Mesendoderm (in vitro differentiated cells): ENCODE data around the gene RXFP4.

Source experiments
- DNase-seq: peaks from one replicate; pipeline ENCODE4 v3.0.0; 2013
- H2AK5ac ChIP-seq: 2 replicates; pipeline ENCODE4 v1.6.1; 2013; ENCODE audit warnings: low read length, inconsistent platforms
- H2BK120ac ChIP-seq: 2 replicates; pipeline ENCODE4 v1.6.1; 2013; ENCODE audit warnings: low read depth, mild to moderate bottlenecking, low read length, moderate library complexity, mixed read lengths
- H2BK15ac ChIP-seq: replicated peaks from 2 replicates; pipeline ENCODE4 v1.6.1; 2013; ENCODE audit warnings: low read depth, mild to moderate bottlenecking, moderate library complexity
- H2BK5ac ChIP-seq: 2 replicates; pipeline ENCODE4 v1.6.1; 2013; ENCODE audit warnings: low read length, inconsistent platforms
- H3K18ac ChIP-seq: 2 replicates; pipeline ENCODE4 v1.6.1; 2013; ENCODE audit warnings: mild to moderate bottlenecking, low read length, mixed read lengths
- H3K23ac ChIP-seq: one replicate; pipeline ENCODE4 v1.6.1; 2013; ENCODE audit warnings: low read length
- H3K27ac ChIP-seq: 2 replicates; pipeline ENCODE4 v1.5.1; 2013; ENCODE audit warnings: low read depth, mild to moderate bottlenecking, inconsistent platforms, low read length, moderate library complexity
- H3K27me3 ChIP-seq: 2 replicates; pipeline ENCODE4 v1.6.1; 2013; ENCODE audit warnings: low read length, control low read depth, mild to moderate bottlenecking, inconsistent platforms; ENCODE audit not compliant: insufficient read depth, poor library complexity
- H3K36me3 ChIP-seq: 2 replicates; pipeline ENCODE4 v1.6.1; 2013; ENCODE audit warnings: low read length, inconsistent platforms; ENCODE audit not compliant: control insufficient read depth, insufficient read depth
- H3K4ac ChIP-seq: one replicate; pipeline ENCODE4 v1.6.1; 2013; ENCODE audit warnings: low read depth, mild to moderate bottlenecking, low read length, moderate library complexity
- H3K4me1 ChIP-seq: 2 replicates; pipeline ENCODE4 v1.6.1; 2013; ENCODE audit warnings: low read depth, low read length, inconsistent platforms; ENCODE audit not compliant: control insufficient read depth
- H3K4me2 ChIP-seq: 2 replicates; pipeline ENCODE4 v1.6.1; 2013; ENCODE audit warnings: low read length
- H3K4me3 ChIP-seq: 2 replicates; pipeline ENCODE4 v1.5.1; 2013; ENCODE audit warnings: mild to moderate bottlenecking, low read length
- H3K56ac ChIP-seq: one replicate; pipeline ENCODE4 v1.6.1; 2013; ENCODE audit warnings: low read length
- H3K79me1 ChIP-seq: 2 replicates; pipeline ENCODE4 v1.6.1; 2013; ENCODE audit warnings: low read length, inconsistent platforms
- H3K79me2 ChIP-seq: 2 replicates; pipeline ENCODE4 v1.6.1; 2013; ENCODE audit warnings: mild to moderate bottlenecking, low read length; ENCODE audit not compliant: control insufficient read depth, insufficient read depth
- H3K9ac ChIP-seq: 2 replicates; pipeline ENCODE4 v1.6.1; 2013; ENCODE audit warnings: low read length, inconsistent platforms
- H4K5ac ChIP-seq: one replicate; pipeline ENCODE4 v1.6.1; 2013; ENCODE audit warnings: low read length
- H4K8ac ChIP-seq: one replicate; pipeline ENCODE4 v1.6.1; 2013; ENCODE audit warnings: low read depth, mild to moderate bottlenecking, control low read depth, low read length, moderate library complexity
- WGBS: extraction: QIAGEN DNeasy Blood & Tissue Kit; methylation state at CpG from one replicate; pipeline ENCODE4 v1.1.7; 2013; ENCODE audit warnings: low lambda C conversion rate, missing lambda C conversion rate; ENCODE audit not compliant: insufficient coverage; ENCODE audit errors: extremely low coverage; 5-methylcytosine and 5-hydroxymethylcytosine counted together

Gene RXFP4

GRCh38 chr1:155962599-155963211 lies 21.3 kb downstream of the RXFP4 start:
- Histone ChIP-seq H2AK5ac (no peak overlapping the region), H4K5ac (no peak overlapping the region), H3K79me2 (no peaks in the 10 kb centered on the region), H3K79me1 (peaks cover 11% of the 10 kb centered on the region), H3K4ac (no peak overlapping the region), H2BK15ac (no peak overlapping the region), H3K27me3 (no peaks in the 10 kb centered on the region), H3K9ac (no peak overlapping the region), H3K4me1 (no peaks in the 10 kb centered on the region), H3K4me2 (no peak overlapping the region), H3K18ac (no peak overlapping the region), H2BK120ac (no peak overlapping the region), H3K4me3 (no peak overlapping the region), H3K36me3 (peaks cover 30% of the 10 kb centered on the region), H3K56ac (no peak overlapping the region), H3K23ac (no peak overlapping the region), H2BK5ac (no peak overlapping the region), H3K27ac (no peak overlapping the region), H4K8ac (no peak overlapping the region)
- no CpG with 5 or more reads among the region's 18 CpGs for WGBS
- no peak for DNase-seq

DNA sequence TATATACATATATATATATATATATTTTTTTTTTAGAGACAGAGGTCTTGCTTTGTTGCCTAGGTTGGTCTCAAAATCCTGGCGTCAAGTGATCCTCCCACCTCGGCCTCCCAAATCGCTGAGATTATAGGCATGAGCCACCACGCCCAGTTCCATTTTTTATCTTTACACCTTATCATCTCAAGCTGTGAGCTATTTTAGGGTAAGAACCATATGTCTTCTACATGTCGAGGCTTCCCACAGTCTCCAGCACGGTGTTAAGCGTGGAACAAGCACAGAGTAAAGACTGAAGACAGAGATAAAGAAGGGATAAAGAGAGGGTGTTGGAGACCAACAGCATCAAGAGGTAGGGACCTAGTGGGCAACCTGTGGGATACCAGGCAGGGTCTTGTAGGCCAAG lies 22.8 kb downstream of the RXFP4 start:
- Histone ChIP-seq H2BK120ac (no peak overlapping the region), H2BK5ac (no peak overlapping the region), H3K27ac (no peak overlapping the region), H3K27me3 (no peaks in the 10 kb centered on the region), H2BK15ac (no peak overlapping the region), H3K4me3 (no peak overlapping the region), H2AK5ac (no peak overlapping the region), H3K23ac (no peak overlapping the region), H3K56ac (no peak overlapping the region), H4K5ac (no peak overlapping the region), H3K4ac (no peak overlapping the region), H3K79me2 (peaks cover 4% of the 10 kb centered on the region), H3K4me1 (no peaks in the 10 kb centered on the region), H3K9ac (no peak overlapping the region), H3K18ac (no peak overlapping the region), H3K79me1 (peaks cover 12% of the 10 kb centered on the region), H3K36me3 (peaks cover 27% of the 10 kb centered on the region), H3K4me2 (no peak overlapping the region), H4K8ac (no peak overlapping the region)
- peak; percentile 56 for DNase-seq
- WGBS = no CpG with 5 or more reads among the region's 7 CpGs

DNA sequence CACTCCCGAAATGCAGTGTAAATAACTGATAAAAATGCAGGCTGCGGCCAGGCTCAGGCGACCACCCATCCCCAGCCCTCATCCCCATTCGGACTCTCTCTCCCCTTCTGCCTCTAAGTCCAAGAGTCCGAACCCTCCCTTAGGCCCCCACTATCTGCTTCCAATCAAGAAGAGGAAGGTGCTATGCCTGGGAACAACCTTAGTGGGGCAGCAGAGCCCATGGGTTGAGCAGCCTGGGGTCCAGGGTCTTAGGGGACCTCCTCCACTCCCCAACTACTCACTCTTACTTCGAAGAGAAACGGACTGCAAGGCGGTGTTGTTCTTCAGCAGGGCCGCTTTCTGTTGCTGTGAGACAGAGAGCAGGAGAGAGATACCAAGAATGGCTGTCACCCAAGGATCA lies 24.7 kb downstream of the RXFP4 start:
- Histone ChIP-seq H4K5ac (no peak overlapping the region), H2BK120ac (no peak overlapping the region), H3K27me3 (no peaks in the 10 kb centered on the region), H2BK15ac (no peak overlapping the region), H3K36me3 (peaks cover 22% of the 10 kb centered on the region), H3K4me1 (peaks cover 4% of the 10 kb centered on the region), H3K4ac (no peak overlapping the region), H4K8ac (no peak overlapping the region), H3K4me3 (no peak overlapping the region), H3K27ac (no peak overlapping the region), H3K56ac (no peak overlapping the region), H3K79me2 (peaks cover 15% of the 10 kb centered on the region), H3K23ac (no peak overlapping the region), H3K79me1 (peaks cover 17% of the 10 kb centered on the region), H2AK5ac (no peak overlapping the region), H3K18ac (no peak overlapping the region), H3K4me2 (no peak overlapping the region), H2BK5ac (no peak overlapping the region), H3K9ac (no peak overlapping the region)
- DNase-seq = no peak
- WGBS = no CpG with 5 or more reads among the region's 9 CpGs

- Histone ChIP-seq H4K8ac (no peak overlapping the region), H3K9ac (no peak overlapping the region), H3K27me3 (no peaks in the 10 kb centered on the region), H2BK5ac (no peak overlapping the region), H3K56ac (peak overlapping the region; percentile 44), H3K27ac (no peak overlapping the region), H4K5ac (no peak overlapping the region), H3K4me1 (peaks cover 4% of the 10 kb centered on the region), H3K23ac (no peak overlapping the region), H3K4ac (no peak overlapping the region), H3K36me3 (peaks cover 20% of the 10 kb centered on the region), H3K4me3 (no peak overlapping the region), H3K79me1 (peaks cover 17% of the 10 kb centered on the region), H3K18ac (no peak overlapping the region), H2AK5ac (no peak overlapping the region), H3K79me2 (peaks cover 15% of the 10 kb centered on the region), H2BK120ac (no peak overlapping the region), H3K4me2 (no peak overlapping the region), H2BK15ac (no peak overlapping the region)
- no peak for DNase-seq
- no CpG with 5 or more reads among the region's 7 CpGs for WGBS
These were observed 25.3 kb downstream of the RXFP4 start for GRCh38 chr1:155966750-155967149.

GRCh38 chr1:155967341-155968050 lies 26.1 kb downstream of the RXFP4 start:
- Histone ChIP-seq H3K4me3 (no peak overlapping the region), H3K56ac (peak overlapping the region; percentile 69), H3K23ac (no peak overlapping the region), H3K79me2 (peaks cover 23% of the 10 kb centered on the region), H4K5ac (no peak overlapping the region), H4K8ac (no peak overlapping the region), H2BK15ac (no peak overlapping the region), H3K27ac (no peak overlapping the region), H3K36me3 (peaks cover 14% of the 10 kb centered on the region), H3K27me3 (no peaks in the 10 kb centered on the region), H3K4me1 (peaks cover 4% of the 10 kb centered on the region), H2BK5ac (peak overlapping the region; percentile 14), H3K9ac (peak overlapping the region; percentile 65), H3K79me1 (peaks cover 24% of the 10 kb centered on the region), H3K4ac (no peak overlapping the region), H3K18ac (no peak overlapping the region), H2BK120ac (no peak overlapping the region), H2AK5ac (no peak overlapping the region), H3K4me2 (no peak overlapping the region)
- peak; percentile 56 for DNase-seq
- no CpG with 5 or more reads among the region's 13 CpGs for WGBS
